Measurements from ENCODE around the gene LDHD.

LDHD gene

DNA sequence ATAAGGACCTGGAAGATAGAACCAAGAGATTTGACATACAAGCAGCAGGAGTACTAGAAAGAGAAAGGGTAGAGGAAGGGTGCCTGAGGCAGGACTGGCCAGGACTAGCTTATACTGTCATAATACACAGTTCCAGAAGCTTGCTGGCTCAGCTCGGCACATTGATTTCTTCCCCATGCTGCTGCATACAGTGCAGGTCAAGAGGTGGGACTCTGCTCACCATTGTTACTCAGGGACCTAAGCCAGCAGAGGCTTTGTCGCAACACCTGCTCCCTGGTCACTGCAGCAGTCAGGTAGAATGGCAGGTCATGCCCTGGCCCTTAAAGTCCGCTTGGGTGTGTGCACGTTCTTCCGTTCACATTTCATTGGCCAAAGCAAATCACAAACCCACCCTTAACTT lies 32.8 kb downstream of the LDHD start:
- no peak overlapping the region for H3K4me3 ChIP-seq (ENCODE audit: low read depth, low read length)

GRCh38 chr16:75081179-75081859 lies 35.3 kb downstream of the LDHD start:
- no peak overlapping the region for H3K4me3 ChIP-seq (ENCODE audit: low read depth, low read length)

DNA sequence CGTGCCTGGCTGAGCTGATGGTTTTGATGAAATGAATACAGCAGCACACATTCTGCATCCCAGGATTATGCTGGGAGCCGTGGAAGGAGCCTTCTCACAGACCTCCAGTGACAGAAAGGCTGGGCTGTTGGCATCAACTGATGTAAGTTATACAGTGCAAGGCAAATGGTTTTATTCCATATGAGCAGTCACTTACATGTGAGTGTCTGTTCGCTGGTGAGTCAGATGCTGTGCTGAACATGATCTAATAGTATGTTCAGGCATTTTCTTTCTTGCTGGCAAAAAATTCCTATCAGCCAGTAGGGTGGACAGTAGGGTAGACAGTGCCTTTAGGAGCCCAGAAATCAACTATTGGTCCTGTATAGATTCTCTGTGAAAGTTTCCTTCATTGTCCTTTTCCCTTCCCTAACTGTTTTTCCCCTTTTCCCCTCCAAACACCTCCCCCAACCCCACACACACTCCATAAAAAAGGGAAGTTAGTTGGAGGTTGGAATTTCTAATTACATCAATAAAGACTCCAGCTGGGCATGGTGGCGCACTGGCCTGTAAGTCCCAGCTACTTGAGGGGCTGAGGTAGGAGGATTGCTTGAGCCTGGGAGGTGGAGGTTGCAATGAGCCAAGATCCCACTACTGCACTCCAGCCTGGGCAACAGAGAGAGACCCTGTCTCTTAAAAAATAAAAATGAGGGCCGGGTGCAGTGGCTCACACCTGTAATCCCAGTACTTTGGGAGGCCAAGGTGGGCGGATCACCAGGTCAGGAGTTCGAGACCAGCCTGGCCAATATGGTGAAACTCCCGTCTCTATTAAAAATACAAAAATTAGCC lies 36.2 kb downstream of the LDHD start:
- no peak overlapping the region for H3K4me3 ChIP-seq (ENCODE audit: low read depth, low read length)

- H3K4me3 ChIP-seq (ENCODE audit: low read depth, low read length) = no peak overlapping the region
Measured at GRCh38 chr16:75079346-75079926, 37.1 kb downstream of the LDHD start.

GRCh38 chr16:75078886-75079285 lies 37.7 kb downstream of the LDHD start:
- no peak overlapping the region for H3K4me3 ChIP-seq (ENCODE audit: low read depth, low read length)

- no peak overlapping the region for H3K4me3 ChIP-seq (ENCODE audit: low read depth, low read length)
Measured at GRCh38 chr16:75075688-75076268, 40.8 kb downstream of the LDHD start.

DNA sequence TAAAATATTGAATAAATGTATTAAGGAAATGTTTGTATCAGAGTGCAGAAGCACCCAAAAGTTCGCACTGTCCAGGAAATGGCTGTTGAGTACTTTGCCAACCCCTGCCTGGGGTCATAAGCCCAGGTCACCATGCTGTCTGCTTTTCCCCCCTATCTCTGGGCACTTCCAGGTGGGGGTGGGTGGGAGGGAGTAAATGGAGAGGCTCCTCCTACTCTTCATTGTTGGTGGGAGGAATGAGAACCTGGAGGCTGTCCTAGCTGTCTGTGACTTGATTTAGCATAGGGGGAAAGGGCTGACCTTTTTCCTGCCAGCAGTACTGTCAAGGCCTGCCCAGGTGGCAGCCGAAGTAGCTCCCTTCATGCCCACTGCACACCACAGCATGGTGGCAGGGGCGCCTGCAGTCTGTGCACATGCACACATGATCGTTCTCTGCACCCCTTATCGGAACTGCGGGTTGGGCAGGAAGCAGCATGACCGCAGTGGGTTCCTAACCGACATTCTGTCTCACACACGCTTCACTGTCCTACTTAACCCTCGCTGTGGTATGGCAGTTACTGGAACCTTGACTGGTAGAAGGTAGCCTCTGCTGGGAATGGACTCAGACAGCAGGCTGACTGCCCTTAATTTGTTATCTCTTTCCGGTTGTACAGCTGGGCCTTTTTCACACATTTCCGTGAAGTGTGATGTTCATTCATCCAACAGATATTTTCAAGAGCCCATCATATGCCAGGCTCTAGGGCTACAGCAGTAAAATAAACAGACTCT lies 41.5 kb downstream of the LDHD start:
- H3K4me3 ChIP-seq (ENCODE audit: low read depth, low read length) = no peak overlapping the region

GRCh38 chr16:75074304-75074793 lies 42.2 kb downstream of the LDHD start:
- H3K4me3 ChIP-seq (ENCODE audit: low read depth, low read length) = no peak overlapping the region

DNA sequence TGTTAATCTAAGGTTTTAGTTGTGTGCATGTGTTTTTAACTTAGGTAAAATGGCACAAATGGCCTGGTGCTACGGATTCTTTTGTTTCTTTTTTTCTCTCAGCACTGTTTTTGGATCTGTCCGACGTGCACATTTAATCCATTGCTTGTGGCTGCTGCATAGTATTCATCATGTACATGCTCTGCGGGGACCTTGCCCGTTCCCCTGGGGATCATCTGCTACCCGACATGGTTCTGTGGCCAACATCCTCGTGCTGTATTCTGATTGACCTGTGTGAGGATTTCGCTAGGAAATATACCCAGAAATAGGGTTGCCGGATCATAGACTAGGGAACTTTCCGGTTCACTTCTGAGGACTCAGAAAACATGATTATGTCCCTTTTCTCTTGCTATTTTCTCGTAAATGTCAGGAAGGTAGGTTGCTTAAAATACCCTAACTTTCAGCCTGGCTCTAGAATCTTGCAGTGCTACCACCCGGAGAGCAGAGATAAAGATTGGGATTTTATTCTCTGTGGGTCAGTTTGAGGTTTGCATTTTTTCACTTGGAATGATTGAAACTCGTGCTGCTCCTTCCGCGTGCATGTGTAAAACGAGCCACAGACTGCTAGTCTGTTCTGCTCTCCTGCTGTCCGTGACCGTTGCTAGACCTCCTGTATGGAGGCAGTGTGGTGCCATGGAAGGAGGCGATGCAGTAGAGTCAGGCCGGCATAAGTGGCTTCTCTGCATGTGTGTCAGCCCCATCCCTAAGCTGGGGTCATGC lies 42.9 kb downstream of the LDHD start:
- H3K4me3 ChIP-seq (ENCODE audit: low read depth, low read length) = no peak overlapping the region

DNA sequence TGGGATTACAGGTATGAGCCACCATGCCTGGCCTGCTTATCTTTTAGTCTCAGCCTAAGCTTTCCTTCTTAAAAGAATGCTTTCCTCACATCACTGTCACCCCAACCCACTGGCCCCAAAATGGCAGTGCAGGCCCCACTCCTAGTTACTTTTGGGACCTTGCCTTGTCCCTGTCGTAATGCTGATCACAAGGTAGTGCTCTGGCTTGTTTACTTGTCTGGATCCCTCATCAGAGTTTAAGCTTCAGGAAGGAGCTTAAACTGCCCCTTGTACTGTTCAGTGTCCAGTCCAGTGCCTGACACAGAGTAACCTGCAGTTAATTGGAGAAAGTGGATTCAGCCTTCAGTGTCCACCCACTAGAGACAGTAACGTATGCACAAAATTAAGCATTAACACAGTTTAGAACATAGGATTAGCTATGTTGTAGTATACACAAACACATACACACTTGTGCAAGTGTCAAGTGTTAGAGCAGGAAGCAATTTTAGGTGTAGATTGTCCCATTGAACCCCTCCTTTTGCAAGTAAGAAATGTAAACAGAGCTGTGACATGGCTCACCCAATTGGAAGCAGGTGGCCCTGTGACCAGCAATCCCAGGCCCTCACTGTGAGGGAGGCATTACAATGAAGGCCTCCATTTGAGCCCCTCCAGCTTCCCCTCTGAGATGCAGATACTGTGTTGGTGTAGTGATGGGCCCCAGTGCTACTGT lies 44.2 kb downstream of the LDHD start:
- H3K4me3 ChIP-seq (ENCODE audit: low read depth, low read length) = no peak overlapping the region

GRCh38 chr16:75071621-75072020 lies 45.0 kb downstream of the LDHD start:
- H3K4me3 ChIP-seq (ENCODE audit: low read depth, low read length) = no peak overlapping the region

- no peak overlapping the region for H3K4me3 ChIP-seq (ENCODE audit: low read depth, low read length)
Measured at GRCh38 chr16:75070012-75070841, 46.4 kb downstream of the LDHD start.

- no peak overlapping the region for H3K4me3 ChIP-seq (ENCODE audit: low read depth, low read length)
Measured at GRCh38 chr16:75068085-75069031, 48.2 kb downstream of the LDHD start.

- H3K4me3 ChIP-seq (ENCODE audit: low read depth, low read length) = no peak overlapping the region
Measured at GRCh38 chr16:75066861-75067447, 49.6 kb downstream of the LDHD start.

DNA sequence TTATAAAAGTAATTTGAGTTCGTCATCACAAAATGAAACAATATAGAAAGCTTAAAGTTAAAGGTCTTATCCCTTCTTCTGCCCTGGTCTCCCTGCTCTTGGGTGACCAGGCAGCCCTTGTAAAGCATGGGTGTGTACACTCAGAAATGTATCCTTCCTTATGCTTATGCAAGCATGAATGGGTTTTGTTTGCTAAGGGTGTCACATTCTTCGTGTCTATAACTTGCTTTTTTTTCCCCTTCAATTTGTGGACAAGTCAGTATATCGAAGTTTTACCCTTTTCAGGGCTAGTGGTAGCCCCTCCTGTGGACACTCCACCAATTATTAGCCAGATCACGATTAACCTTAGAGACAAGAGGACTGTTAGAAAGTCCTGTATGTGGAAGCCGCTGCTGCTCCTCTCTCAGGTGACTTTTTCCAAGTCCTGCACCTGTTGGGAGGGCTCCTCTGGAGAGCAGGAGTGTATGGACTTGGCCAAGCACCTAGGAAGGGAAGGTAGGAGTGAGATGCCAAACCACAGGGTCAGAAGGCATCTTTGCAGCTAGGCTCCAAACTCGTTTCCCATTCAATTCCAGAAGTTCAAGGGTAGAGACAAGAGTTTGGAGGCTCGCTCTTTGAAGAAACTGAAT lies 50.9 kb downstream of the LDHD start:
- no peak overlapping the region for H3K4me3 ChIP-seq (ENCODE audit: low read depth, low read length)

- H3K4me3 ChIP-seq (ENCODE audit: low read depth, low read length) = no peak overlapping the region
Measured at GRCh38 chr16:75065149-75065505, 51.5 kb downstream of the LDHD start.

All from iPS-11a (cell line).